ENCODE results near the gene ZFYVE27. TPM values are rescaled to one million over a fixed set of nuclear protein-coding genes. Genes with fewer than 3 reads are reported as not detected.
A peak's percentile ranks its signal among the peaks of the same experiment; 100 is the strongest.

The ZFYVE27 gene
- total and polyA plus RNA-seq, 2 donors from 2014 or later: 23.3 to 34.4 TPM

DNA sequence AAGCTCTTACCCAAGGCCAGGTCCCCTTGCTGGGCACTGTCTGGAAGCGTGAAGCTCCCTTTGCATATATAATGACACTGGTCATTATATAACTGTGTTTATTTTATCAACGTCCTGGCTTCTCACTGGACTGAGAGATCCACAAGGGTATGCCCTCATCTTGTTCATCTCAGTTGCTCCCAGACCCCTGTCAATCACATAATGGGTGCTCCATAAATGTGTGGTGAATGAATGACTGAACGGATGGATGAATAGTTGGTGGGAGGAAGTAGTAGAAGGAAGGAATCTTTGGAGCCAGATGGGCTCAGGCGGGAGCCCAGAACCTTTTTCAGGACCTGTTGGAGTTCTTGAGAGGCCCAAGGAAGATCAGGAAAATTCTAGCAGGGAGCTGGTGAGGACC is 42.6 kb downstream of the ZFYVE27 start:
- Histone ChIP-seq H3K4me3 (ENCODE audit: low read length in 3 of 3) (no peak overlapping the region), H3K27me3 (ENCODE audit: control insufficient read depth, insufficient read depth, low read length) (no peaks in the 10 kb centered on the region), H3K36me3 (ENCODE audit: control insufficient read depth in 2 of 3, insufficient read depth in 3 of 3, low read length in 3 of 3) (no peaks in the 10 kb centered on the region), H3K4me1 (ENCODE audit: control insufficient read depth in 2 of 3, insufficient read depth in 2 of 3, low read depth in 1 of 3, low read length in 3 of 3) (peaks cover 0 to 8% (median 0%) of the 10 kb centered on the region in 3 donors), H3K27ac (ENCODE audit: low read depth in 2 of 2, low read length in 2 of 2) (no peak overlapping the region), H3K9me3 (ENCODE audit: control insufficient read depth in 2 of 3, insufficient read depth in 1 of 3, low read length in 3 of 3) (no peaks in the 10 kb centered on the region), H3K9ac (ENCODE audit: low read length in 3 of 3) (no peak overlapping the region)
- TF ChIP-seq, protein P1, sequence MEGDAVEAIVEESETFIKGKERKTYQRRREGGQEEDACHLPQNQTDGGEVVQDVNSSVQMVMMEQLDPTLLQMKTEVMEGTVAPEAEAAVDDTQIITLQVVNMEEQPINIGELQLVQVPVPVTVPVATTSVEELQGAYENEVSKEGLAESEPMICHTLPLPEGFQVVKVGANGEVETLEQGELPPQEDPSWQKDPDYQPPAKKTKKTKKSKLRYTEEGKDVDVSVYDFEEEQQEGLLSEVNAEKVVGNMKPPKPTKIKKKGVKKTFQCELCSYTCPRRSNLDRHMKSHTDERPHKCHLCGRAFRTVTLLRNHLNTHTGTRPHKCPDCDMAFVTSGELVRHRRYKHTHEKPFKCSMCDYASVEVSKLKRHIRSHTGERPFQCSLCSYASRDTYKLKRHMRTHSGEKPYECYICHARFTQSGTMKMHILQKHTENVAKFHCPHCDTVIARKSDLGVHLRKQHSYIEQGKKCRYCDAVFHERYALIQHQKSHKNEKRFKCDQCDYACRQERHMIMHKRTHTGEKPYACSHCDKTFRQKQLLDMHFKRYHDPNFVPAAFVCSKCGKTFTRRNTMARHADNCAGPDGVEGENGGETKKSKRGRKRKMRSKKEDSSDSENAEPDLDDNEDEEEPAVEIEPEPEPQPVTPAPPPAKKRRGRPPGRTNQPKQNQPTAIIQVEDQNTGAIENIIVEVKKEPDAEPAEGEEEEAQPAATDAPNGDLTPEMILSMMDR (IDR thresholded peaks at IDR 0.05; ENCODE audit: borderline replicate concordance, extremely low read depth, insufficient read depth): no peak
- DNase-seq (no peak), FAIRE-seq (no peak)
- intact Hi-C loops (cut with DNase I): no loop called here

DNA sequence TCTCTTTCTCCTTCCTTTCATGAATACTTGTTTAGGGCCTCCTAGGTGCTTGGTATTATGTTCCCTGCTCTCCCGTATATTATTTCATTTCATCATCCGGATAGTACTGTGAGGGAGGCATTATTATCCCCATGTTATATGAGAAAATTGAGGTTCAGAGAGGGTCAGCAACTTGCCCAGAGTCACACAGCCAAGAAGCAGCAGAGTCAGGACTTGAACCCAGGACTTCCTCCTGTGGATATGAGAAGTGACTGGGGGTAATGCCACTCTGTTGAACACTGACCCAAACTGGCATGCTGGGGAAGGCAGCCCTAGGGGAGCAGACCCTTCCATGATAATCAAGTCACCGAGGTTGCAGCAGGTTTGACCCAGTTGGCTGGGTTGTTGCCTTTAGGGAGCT is 43.0 kb downstream of the ZFYVE27 start:
- DNase-seq (no peak), FAIRE-seq (no peak)
- Histone ChIP-seq H3K9me3 (ENCODE audit: control insufficient read depth in 2 of 3, insufficient read depth in 1 of 3, low read length in 3 of 3) (no peaks in the 10 kb centered on the region), H3K36me3 (ENCODE audit: control insufficient read depth in 2 of 3, insufficient read depth in 3 of 3, low read length in 3 of 3) (no peaks in the 10 kb centered on the region), H3K9ac (ENCODE audit: low read length in 3 of 3) (no peak overlapping the region), H3K4me3 (ENCODE audit: low read length in 3 of 3) (no peak overlapping the region), H3K27ac (ENCODE audit: low read depth in 2 of 2, low read length in 2 of 2) (no peak overlapping the region), H3K27me3 (ENCODE audit: control insufficient read depth, insufficient read depth, low read length) (no peaks in the 10 kb centered on the region), H3K4me1 (ENCODE audit: control insufficient read depth in 2 of 3, insufficient read depth in 2 of 3, low read depth in 1 of 3, low read length in 3 of 3) (peaks cover 0 to 8% (median 0%) of the 10 kb centered on the region in 3 donors)
- TF ChIP-seq, protein P1 (IDR thresholded peaks at IDR 0.05; ENCODE audit: borderline replicate concordance, extremely low read depth, insufficient read depth): no peak
- intact Hi-C loops (cut with DNase I): no loop called here

DNA sequence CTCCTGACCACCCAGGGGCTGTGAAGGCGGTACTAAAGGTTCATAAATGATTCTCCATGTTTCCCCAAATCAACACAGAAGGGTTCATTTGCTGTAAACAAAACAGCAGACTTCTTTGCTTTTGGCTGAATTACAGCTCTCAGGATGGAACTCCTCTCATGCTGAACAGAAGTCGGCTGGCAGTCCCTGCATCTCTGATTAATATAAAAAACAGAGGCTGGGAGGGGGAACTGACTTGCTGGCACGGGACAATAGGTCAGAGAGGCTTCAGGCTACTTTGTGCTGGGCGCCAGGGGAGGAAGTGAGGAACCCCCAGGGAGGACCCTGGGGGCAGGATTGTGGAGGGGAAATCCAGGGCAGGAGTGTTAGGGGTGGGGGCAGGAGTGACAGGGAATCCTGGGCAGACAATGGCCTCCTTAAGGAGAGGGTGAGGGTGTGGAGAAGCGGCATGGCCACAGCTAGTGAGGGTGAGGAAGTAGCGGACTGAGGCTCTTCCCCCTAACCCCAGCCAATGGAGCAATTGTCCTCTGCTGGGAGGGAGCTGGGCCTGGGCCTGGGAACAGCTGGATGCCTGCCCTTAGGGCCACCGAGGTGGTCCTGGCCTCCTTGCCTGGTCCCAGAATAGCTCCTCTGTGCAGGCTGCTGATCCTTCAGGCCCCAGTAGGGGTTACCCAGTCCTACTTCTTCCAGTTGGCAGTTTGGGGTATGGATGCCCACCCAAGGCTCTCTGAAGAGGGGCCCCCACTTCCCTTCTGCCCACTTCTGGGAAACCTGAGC is 44.1 kb downstream of the ZFYVE27 start:
- H3K27me3 ChIP-seq (ENCODE audit: control insufficient read depth, insufficient read depth, low read length): no peaks in the 10 kb centered on the region
- H3K36me3 ChIP-seq (ENCODE audit: control insufficient read depth in 2 of 3, insufficient read depth in 3 of 3, low read length in 3 of 3): no peaks in the 10 kb centered on the region
- intact Hi-C loops (cut with DNase I): no loop called here
- peaks cover 0 to 8% (median 0%) of the 10 kb centered on the region in 3 donors for H3K4me1 ChIP-seq (ENCODE audit: control insufficient read depth in 2 of 3, insufficient read depth in 2 of 3, low read depth in 1 of 3, low read length in 3 of 3)
- FAIRE-seq: no peak
- TF ChIP-seq, protein P1 (IDR thresholded peaks at IDR 0.05; ENCODE audit: borderline replicate concordance, extremely low read depth, insufficient read depth): no peak
- peak in 3 of 5 donors; percentile 28 to 82 (median 66) for DNase-seq
- no peaks in the 10 kb centered on the region for H3K9me3 ChIP-seq (ENCODE audit: control insufficient read depth in 2 of 3, insufficient read depth in 1 of 3, low read length in 3 of 3)
- H3K27ac ChIP-seq (ENCODE audit: low read depth in 2 of 2, low read length in 2 of 2): no peak overlapping the region
- no peak overlapping the region for H3K4me3 ChIP-seq (ENCODE audit: low read length in 3 of 3)
- no peak overlapping the region for H3K9ac ChIP-seq (ENCODE audit: low read length in 3 of 3)
